Subcutaneous abdominal adipose tissue (tissue), 5 donors: ENCODE data around the gene GPR17.

ENCODE experiments used
- H3K27ac ChIP-seq: one replicate; pipeline ENCODE4 v1.7.0; 2013; ENCODE audit warnings: low read depth, mild to moderate bottlenecking, inconsistent platforms, low read length, moderate library complexity
- H3K27me3 ChIP-seq, 5 donors: one replicate each; pipeline ENCODE4 v1.7.0; 2013; ENCODE audit warnings: low read length in 5 of 5, inconsistent platforms in 1 of 5; ENCODE audit not compliant: control insufficient read depth in 5 of 5, insufficient read depth in 4 of 5
- H3K36me3 ChIP-seq, 5 donors: one replicate each; pipeline ENCODE4 v1.7.0; 2013; ENCODE audit warnings: low read length in 5 of 5; ENCODE audit not compliant: control insufficient read depth in 5 of 5, insufficient read depth in 5 of 5
- H3K4me1 ChIP-seq, 5 donors: one replicate each; pipeline ENCODE4 v1.7.0; 2013; ENCODE audit warnings: low read length in 5 of 5, mild to moderate bottlenecking in 3 of 5, moderate library complexity in 1 of 5; ENCODE audit not compliant: control insufficient read depth in 5 of 5, insufficient read depth in 5 of 5
- H3K4me3 ChIP-seq, 5 donors: one replicate each; pipeline ENCODE4 v1.7.0; 2013; ENCODE audit warnings: low read length in 5 of 5, low read depth in 1 of 5
- H3K9ac ChIP-seq, 5 donors: one replicate each; pipeline ENCODE4 v1.7.0; 2013; ENCODE audit warnings: low read length in 5 of 5, mild to moderate bottlenecking in 4 of 5, moderate library complexity in 3 of 5
- H3K9me3 ChIP-seq, 5 donors: one replicate each; pipeline ENCODE4 v1.7.0; 2013; ENCODE audit warnings: low read length in 5 of 5; ENCODE audit not compliant: control insufficient read depth in 5 of 5
- donor health status: healthy.
- donor health status: healthy.
- donor health status: healthy.
- donor health status: healthy.
- donor health status: healthy.

The GPR17 gene

GRCh38 chr2:127606625-127607398 is 39.1 kb upstream of the GPR17 start:
- Histone ChIP-seq H3K27me3 (peaks cover 0 to 5% (median 0%) of the 10 kb centered on the region in 5 donors), H3K4me3 (no peak overlapping the region), H3K36me3 (no peaks in the 10 kb centered on the region), H3K27ac (no peak overlapping the region), H3K4me1 (no peaks in the 10 kb centered on the region), H3K9ac (no peak overlapping the region), H3K9me3 (peaks cover 0 to 14% (median 10%) of the 10 kb centered on the region in 5 donors)

GRCh38 chr2:127607399-127607908 is 38.5 kb upstream of the GPR17 start:
- H3K9ac ChIP-seq = no peak overlapping the region
- H3K4me1 ChIP-seq = no peaks in the 10 kb centered on the region
- H3K4me3 ChIP-seq = no peak overlapping the region
- H3K9me3 ChIP-seq = peaks cover 0 to 18% (median 14%) of the 10 kb centered on the region in 5 donors
- no peak overlapping the region for H3K27ac ChIP-seq
- peaks cover 0 to 5% (median 0%) of the 10 kb centered on the region in 5 donors for H3K27me3 ChIP-seq
- H3K36me3 ChIP-seq = no peaks in the 10 kb centered on the region

GRCh38 chr2:127608061-127609030 is 37.6 kb upstream of the GPR17 start:
- H3K36me3 ChIP-seq = no peaks in the 10 kb centered on the region
- H3K9me3 ChIP-seq = peaks cover 0 to 26% (median 16%) of the 10 kb centered on the region in 5 donors
- peaks cover 0 to 5% (median 0%) of the 10 kb centered on the region in 5 donors for H3K27me3 ChIP-seq
- H3K9ac ChIP-seq = no peak overlapping the region
- H3K27ac ChIP-seq = no peak overlapping the region
- no peaks in the 10 kb centered on the region for H3K4me1 ChIP-seq
- H3K4me3 ChIP-seq = no peak overlapping the region

GRCh38 chr2:127609031-127609751 is 36.8 kb upstream of the GPR17 start:
- Histone ChIP-seq H3K27me3 (peaks cover 0 to 5% (median 0%) of the 10 kb centered on the region in 5 donors), H3K9me3 (peaks cover 0 to 34% (median 18%) of the 10 kb centered on the region in 5 donors), H3K9ac (no peak overlapping the region), H3K4me3 (no peak overlapping the region), H3K4me1 (no peaks in the 10 kb centered on the region), H3K27ac (no peak overlapping the region), H3K36me3 (no peaks in the 10 kb centered on the region)

GRCh38 chr2:127609818-127610217 is 36.1 kb upstream of the GPR17 start:
- Histone ChIP-seq H3K36me3 (no peaks in the 10 kb centered on the region), H3K27ac (no peak overlapping the region), H3K4me3 (no peak overlapping the region), H3K27me3 (peaks cover 0 to 5% (median 0%) of the 10 kb centered on the region in 5 donors), H3K9me3 (peaks cover 0 to 34% (median 18%) of the 10 kb centered on the region in 5 donors), H3K9ac (no peak overlapping the region), H3K4me1 (no peaks in the 10 kb centered on the region)

GRCh38 chr2:127610561-127610960 is 35.4 kb upstream of the GPR17 start:
- H3K9ac ChIP-seq = no peak overlapping the region
- H3K36me3 ChIP-seq = no peaks in the 10 kb centered on the region
- peaks cover 0 to 34% (median 18%) of the 10 kb centered on the region in 5 donors for H3K9me3 ChIP-seq
- H3K4me3 ChIP-seq = no peak overlapping the region
- H3K27me3 ChIP-seq = peaks cover 0 to 5% (median 0%) of the 10 kb centered on the region in 5 donors
- H3K4me1 ChIP-seq = no peaks in the 10 kb centered on the region
- no peak overlapping the region for H3K27ac ChIP-seq

GRCh38 chr2:127611076-127611925 is 34.7 kb upstream of the GPR17 start:
- Histone ChIP-seq H3K9ac (no peak overlapping the region), H3K36me3 (no peaks in the 10 kb centered on the region), H3K27ac (no peak overlapping the region), H3K9me3 (peaks cover 0 to 34% (median 18%) of the 10 kb centered on the region in 5 donors), H3K4me1 (no peaks in the 10 kb centered on the region), H3K4me3 (no peak overlapping the region), H3K27me3 (peaks cover 0 to 5% (median 0%) of the 10 kb centered on the region in 5 donors)

- Histone ChIP-seq H3K27ac (no peak overlapping the region), H3K36me3 (no peaks in the 10 kb centered on the region), H3K9ac (no peak overlapping the region), H3K27me3 (peaks cover 0 to 5% (median 0%) of the 10 kb centered on the region in 5 donors), H3K4me3 (no peak overlapping the region), H3K9me3 (peaks cover 0 to 34% (median 18%) of the 10 kb centered on the region in 5 donors), H3K4me1 (no peaks in the 10 kb centered on the region)
Observed at GRCh38 chr2:127612111-127612822, 33.7 kb upstream of the GPR17 start.
